K562 (cell line): ENCODE results near the gene CDC42EP5. TPM values are rescaled to one million over a fixed set of nuclear protein-coding genes. Genes with fewer than 3 reads are reported as not detected.

Experiments used
- EHMT2 ChIP-seq: fragments of 450-650 bp; IDR thresholded peaks from 2 replicates; pipeline ENCODE4 v1.6.1; 2018; ENCODE audit warnings: antibody characterized with exemption
- FOXK1 ChIP-seq: sonication (generic); formaldehyde crosslinking; IDR thresholded peaks from 2 replicates; pipeline ENCODE4 v1.8.0; 2022; ENCODE audit warnings: missing genetic modification reagents, mild to moderate bottlenecking, borderline replicate concordance
- HDAC8 ChIP-seq: fragments of 450-650 bp; IDR thresholded peaks from 2 replicates; pipeline ENCODE4 v1.6.1; 2016; ENCODE audit warnings: mild to moderate bottlenecking, missing genetic modification characterization, moderate library complexity, missing compliant biosample characterization
- MIER1 ChIP-seq: fragments of 450-650 bp; IDR thresholded peaks from 2 replicates; pipeline ENCODE4 v1.6.1; 2016; ENCODE audit warnings: antibody characterized with exemption, mild to moderate bottlenecking, low read depth
- TFAP4 ChIP-seq: sonication (generic); formaldehyde crosslinking; IDR thresholded peaks from 2 replicates; pipeline ENCODE4 v1.8.0; 2022; ENCODE audit warnings: missing genetic modification reagents, mild to moderate bottlenecking, moderate library complexity, borderline replicate concordance
- ZNF146 ChIP-seq: IDR thresholded peaks from one replicate; pipeline ENCODE4 v1.6.1; 2018; ENCODE audit warnings: missing compliant biosample characterization; ENCODE audit not compliant: unreplicated experiment
- ZNF175 ChIP-seq: fragments of 200-800 bp; sonication (Bioruptor generic); IDR thresholded peaks from 2 replicates; pipeline ENCODE4 v1.6.1; 2016; ENCODE audit warnings: low read depth, mild to moderate bottlenecking, missing genetic modification characterization, missing compliant biosample characterization
- ZNF518B ChIP-seq: fragments of 250-450 bp; sonication (Bioruptor Pico); IDR thresholded peaks from 2 replicates; pipeline ENCODE4 v1.5.0; 2021; ENCODE audit warnings: mild to moderate bottlenecking, moderate library complexity
- ZNF639 ChIP-seq, 2 experiments: fragments of 200-800 bp in 1 of 2; sonication (Bioruptor generic) in 1 of 2; sonication (generic) in 1 of 2; formaldehyde crosslinking in 1 of 2; IDR thresholded peaks in 1 of 2; conservative IDR thresholded peaks in 1 of 2; 2 replicates each; pipeline versions ENCODE4 v1.5.0 to v1.6.1; 2016 to 2020; ENCODE audit warnings: missing compliant biosample characterization in 1 of 2, missing genetic modification characterization in 1 of 2, missing genetic modification reagents in 1 of 2
- polyA plus RNA-seq, 8 experiments: library from polyadenylated mRNA; depleted of rRNA in 4 of 8; stranded (reverse) in 5 of 8; unstranded in 3 of 8; fragments of >200 nt; fragmentation: Nextera tagmentation in 2 of 8; fragmentation: Illumina TruSeq in 1 of 8; extraction: Ambion mirVana in 2 of 8; extraction: Trizol in 1 of 8; gene quantifications; 2 replicates each; pipeline versions ENCODE4 v1.2.1 to v1.2.3, GENCODE V29; 2011 to 2014; ENCODE audit warnings: inconsistent platforms in 1 of 8, missing spikeins in 1 of 8
- total RNA-seq, 7 experiments: library from RNA; depleted of rRNA in 6 of 7; stranded (reverse); fragments of >200 nt in 6 of 7; fragmentation: Illumina TruSeq in 2 of 7; extraction: Trizol in 2 of 7; gene quantifications; 2 replicates each; pipeline versions ENCODE4 v1.2.1 to v1.2.3, GENCODE V29; 2011 to 2021; ENCODE audit warnings: low replicate concordance in 1 of 7
- TF ChIP-seq, protein P1 (sequence below): sonication (generic); formaldehyde crosslinking; IDR thresholded peaks from 2 replicates; pipeline ENCODE4 v1.8.0; 2022; ENCODE audit warnings: mild to moderate bottlenecking, missing genetic modification reagents
- TF ChIP-seq, protein P2 (sequence below), 2 experiments: fragments of 450-650 bp; formaldehyde crosslinking in 1 of 2; IDR thresholded peaks; 2 replicates each; pipeline versions ENCODE4 v1.4.0 to v1.6.1; 2014 to 2020; ENCODE audit warnings: mild to moderate bottlenecking in 2 of 2, borderline replicate concordance in 1 of 2, low read depth in 1 of 2

Gene CDC42EP5
- total and polyA plus RNA-seq, 9 of the 15 experiments (the other 6 are each of a cell fraction or from before 2014, with no cell fraction given): 0.15 to 0.38 TPM; not detected in 7

- TF ChIP-seq, protein P1, sequence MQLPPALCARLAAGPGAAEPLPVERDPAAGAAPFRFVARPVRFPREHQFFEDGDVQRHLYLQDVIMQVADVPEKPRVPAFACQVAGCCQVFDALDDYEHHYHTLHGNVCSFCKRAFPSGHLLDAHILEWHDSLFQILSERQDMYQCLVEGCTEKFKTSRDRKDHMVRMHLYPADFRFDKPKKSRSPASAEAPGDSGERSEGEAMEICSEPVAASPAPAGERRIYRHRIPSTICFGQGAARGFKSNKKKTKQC (CRISPR knock-in tag): 0 out of 2 replicates have a peak, but pooled peaks have one; percentile 61
- TF ChIP-seq HDAC8 (no peak), EHMT2 (peak; percentile 99), ZNF146 (CRISPR knock-in tag) (no peak), ZNF639 (CRISPR knock-in tag; conservative IDR thresholded peaks at IDR 0.05 in 1 of 2, IDR thresholded peaks at IDR 0.05 in 1 of 2) (0 out of 4 replicates have a peak, but pooled peaks of 1 of the 2 experiments have one; percentile 39), FOXK1 (CRISPR knock-in tag) (no peak), ZNF518B (CRISPR knock-in tag) (0 out of 2 replicates have a peak, but pooled peaks have one; percentile 11), MIER1 (peak; percentile 97), TFAP4 (CRISPR knock-in tag) (0 out of 2 replicates have a peak, but pooled peaks have one; percentile 25), ZNF175 (CRISPR knock-in tag) (0 out of 2 replicates have a peak, but pooled peaks have one; percentile 47)
- TF ChIP-seq, protein P2, sequence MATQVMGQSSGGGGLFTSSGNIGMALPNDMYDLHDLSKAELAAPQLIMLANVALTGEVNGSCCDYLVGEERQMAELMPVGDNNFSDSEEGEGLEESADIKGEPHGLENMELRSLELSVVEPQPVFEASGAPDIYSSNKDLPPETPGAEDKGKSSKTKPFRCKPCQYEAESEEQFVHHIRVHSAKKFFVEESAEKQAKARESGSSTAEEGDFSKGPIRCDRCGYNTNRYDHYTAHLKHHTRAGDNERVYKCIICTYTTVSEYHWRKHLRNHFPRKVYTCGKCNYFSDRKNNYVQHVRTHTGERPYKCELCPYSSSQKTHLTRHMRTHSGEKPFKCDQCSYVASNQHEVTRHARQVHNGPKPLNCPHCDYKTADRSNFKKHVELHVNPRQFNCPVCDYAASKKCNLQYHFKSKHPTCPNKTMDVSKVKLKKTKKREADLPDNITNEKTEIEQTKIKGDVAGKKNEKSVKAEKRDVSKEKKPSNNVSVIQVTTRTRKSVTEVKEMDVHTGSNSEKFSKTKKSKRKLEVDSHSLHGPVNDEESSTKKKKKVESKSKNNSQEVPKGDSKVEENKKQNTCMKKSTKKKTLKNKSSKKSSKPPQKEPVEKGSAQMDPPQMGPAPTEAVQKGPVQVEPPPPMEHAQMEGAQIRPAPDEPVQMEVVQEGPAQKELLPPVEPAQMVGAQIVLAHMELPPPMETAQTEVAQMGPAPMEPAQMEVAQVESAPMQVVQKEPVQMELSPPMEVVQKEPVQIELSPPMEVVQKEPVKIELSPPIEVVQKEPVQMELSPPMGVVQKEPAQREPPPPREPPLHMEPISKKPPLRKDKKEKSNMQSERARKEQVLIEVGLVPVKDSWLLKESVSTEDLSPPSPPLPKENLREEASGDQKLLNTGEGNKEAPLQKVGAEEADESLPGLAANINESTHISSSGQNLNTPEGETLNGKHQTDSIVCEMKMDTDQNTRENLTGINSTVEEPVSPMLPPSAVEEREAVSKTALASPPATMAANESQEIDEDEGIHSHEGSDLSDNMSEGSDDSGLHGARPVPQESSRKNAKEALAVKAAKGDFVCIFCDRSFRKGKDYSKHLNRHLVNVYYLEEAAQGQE (IDR thresholded peaks at IDR 0.05; ENCODE audit: borderline replicate concordance): peak; percentile 100
- TF ChIP-seq, protein P2 (CRISPR knock-in tag; IDR thresholded peaks at IDR 0.05; ENCODE audit: low read depth): peak; percentile 99
Measured at GRCh38 chr19:54517483-54517882, 44.4 kb upstream of the CDC42EP5 start (continued).
